Type B pancreatic cell (in vitro differentiated cells): ENCODE data around the gene EFNA4. TPM values are rescaled to one million over a fixed set of nuclear protein-coding genes. Genes with fewer than 3 reads are reported as not detected.

ENCODE experiments used
- DNase-seq: peaks from one replicate; pipeline ENCODE4 v3.0.0; 2021; ENCODE audit warnings: mixed read lengths; ENCODE audit not compliant: unreplicated experiment; ENCODE audit errors: extremely low spot score
- H3K27ac Mint-ChIP-seq: 2 replicates; pipeline ENCODE4 v1.8.0; 2021; ENCODE audit warnings: mild to moderate bottlenecking, mixed read lengths
- H3K27me3 Mint-ChIP-seq: 2 replicates; pipeline ENCODE4 v1.8.0; 2021; ENCODE audit warnings: mixed read lengths
- H3K36me3 Mint-ChIP-seq: 2 replicates; pipeline ENCODE4 v1.8.0; 2021; ENCODE audit warnings: mixed read lengths
- H3K4me1 Mint-ChIP-seq: one replicate; pipeline ENCODE4 v1.8.0; 2021; ENCODE audit warnings: mixed read lengths; ENCODE audit not compliant: unreplicated experiment
- H3K4me3 Mint-ChIP-seq: 2 replicates; pipeline ENCODE4 v1.8.0; 2021; ENCODE audit warnings: mild to moderate bottlenecking, mixed read lengths
- H3K9me3 Mint-ChIP-seq: 2 replicates; pipeline ENCODE4 v1.8.0; 2021; ENCODE audit warnings: mixed read lengths
- CTCF ChIP-seq: fragments of 200-600 bp; sonication (generic); conservative IDR thresholded peaks from 2 replicates; pipeline ENCODE4 v1.5.0; 2021; ENCODE audit warnings: antibody characterized with exemption, mild to moderate bottlenecking
- total RNA-seq: library from RNA; stranded (reverse); gene quantifications from 2 replicates; pipeline ENCODE4 v1.2.1, GENCODE V29; 2021; ENCODE audit warnings: low replicate concordance

Gene EFNA4
- total RNA-seq, 1 donor from 2014 or later: 22.1 TPM

GRCh38 chr1:155026588-155026987 is 37.0 kb upstream of the EFNA4 start:
- DNase-seq: no peak
- no peaks in the 10 kb centered on the region for H3K9me3 Mint-ChIP-seq
- peaks cover 6% of the 10 kb centered on the region for H3K4me1 Mint-ChIP-seq
- H3K36me3 Mint-ChIP-seq: no peaks in the 10 kb centered on the region
- no peak overlapping the region for H3K27ac Mint-ChIP-seq
- no peak overlapping the region for H3K4me3 Mint-ChIP-seq
- TF ChIP-seq CTCF: no peak
- H3K27me3 Mint-ChIP-seq: peaks cover 4% of the 10 kb centered on the region

GRCh38 chr1:155029513-155030242 is 33.9 kb upstream of the EFNA4 start:
- peaks cover 4% of the 10 kb centered on the region for H3K27me3 Mint-ChIP-seq
- no peak for DNase-seq
- no peaks in the 10 kb centered on the region for H3K4me1 Mint-ChIP-seq
- H3K27ac Mint-ChIP-seq: no peak overlapping the region
- no peak overlapping the region for H3K4me3 Mint-ChIP-seq
- no peaks in the 10 kb centered on the region for H3K36me3 Mint-ChIP-seq
- H3K9me3 Mint-ChIP-seq: no peaks in the 10 kb centered on the region
- no peak for TF ChIP-seq CTCF

GRCh38 chr1:155030243-155030795 is 33.2 kb upstream of the EFNA4 start:
- Mint-ChIP-seq H3K27ac (no peak overlapping the region), H3K4me1 (no peaks in the 10 kb centered on the region), H3K36me3 (no peaks in the 10 kb centered on the region), H3K9me3 (no peaks in the 10 kb centered on the region), H3K27me3 (peaks cover 4% of the 10 kb centered on the region), H3K4me3 (no peak overlapping the region)
- DNase-seq: no peak
- TF ChIP-seq CTCF: no peak

- Mint-ChIP-seq H3K27ac (no peak overlapping the region), H3K36me3 (no peaks in the 10 kb centered on the region), H3K9me3 (no peaks in the 10 kb centered on the region), H3K4me3 (no peak overlapping the region), H3K4me1 (no peaks in the 10 kb centered on the region), H3K27me3 (peaks cover 4% of the 10 kb centered on the region)
- TF ChIP-seq CTCF: no peak
- no peak for DNase-seq
These were observed 32.6 kb upstream of the EFNA4 start for GRCh38 chr1:155030899-155031298.

GRCh38 chr1:155032886-155033285 is 30.7 kb upstream of the EFNA4 start:
- Mint-ChIP-seq H3K4me1 (no peaks in the 10 kb centered on the region), H3K36me3 (no peaks in the 10 kb centered on the region), H3K27ac (peak overlapping the region; percentile 36), H3K27me3 (peaks cover 4% of the 10 kb centered on the region), H3K9me3 (no peaks in the 10 kb centered on the region), H3K4me3 (no peak overlapping the region)
- TF ChIP-seq CTCF: no peak
- DNase-seq: no peak
